Smooth muscle cell (in vitro differentiated cells): ENCODE results near the gene CALHM2. TPM values are rescaled to one million over a fixed set of nuclear protein-coding genes. Genes with fewer than 3 reads are reported as not detected.

Experiments used
- DNase-seq: peaks from one replicate; lab custom pipeline; 2025; ENCODE audit not compliant: unreplicated experiment; lab: John Stamatoyannopoulos, UW
- H2AFZ ChIP-seq: fragments of 200-600 bp; sonication (generic); 2 replicates; pipeline ENCODE4 v1.6.0; 2016; ENCODE audit warnings: antibody characterized with exemption, low read depth, mild to moderate bottlenecking
- H3F3A ChIP-seq: fragments of 200-600 bp; sonication (generic); 2 replicates; pipeline ENCODE4 v1.6.0; 2017; ENCODE audit warnings: antibody characterized with exemption, low read depth
- H3K27ac ChIP-seq: fragments of 200-600 bp; sonication (generic); 2 replicates; pipeline ENCODE4 v1.5.1; 2016; ENCODE audit warnings: low read depth, mild to moderate bottlenecking
- H3K27me3 ChIP-seq: fragments of 200-600 bp; sonication (generic); 2 replicates; pipeline ENCODE4 v1.6.1; 2016; ENCODE audit warnings: low read depth, mild to moderate bottlenecking
- H3K36me3 ChIP-seq: fragments of 200-600 bp; sonication (generic); 2 replicates; pipeline ENCODE4 v1.5.1; 2016; ENCODE audit warnings: low read depth
- H3K4me1 ChIP-seq: fragments of 200-600 bp; sonication (generic); 2 replicates; pipeline ENCODE4 v1.5.1; 2016; ENCODE audit warnings: low read depth
- H3K4me2 ChIP-seq: fragments of 200-600 bp; sonication (generic); 2 replicates; pipeline ENCODE4 v1.6.0; 2016; ENCODE audit warnings: mild to moderate bottlenecking
- H3K4me3 ChIP-seq: fragments of 200-600 bp; sonication (generic); 2 replicates; pipeline ENCODE4 v1.5.1; 2016; ENCODE audit warnings: mild to moderate bottlenecking
- H3K79me2 ChIP-seq: fragments of 200-600 bp; sonication (generic); 2 replicates; pipeline ENCODE4 v1.6.0; 2016; ENCODE audit warnings: low read depth, mild to moderate bottlenecking
- H3K9ac ChIP-seq: fragments of 200-600 bp; sonication (generic); 2 replicates; pipeline ENCODE4 v1.6.0; 2016; ENCODE audit warnings: low read depth
- H3K9me3 ChIP-seq: fragments of 200-600 bp; sonication (generic); replicated peaks from 2 replicates; pipeline ENCODE4 v1.5.1; 2016; ENCODE audit warnings: low read depth
- H4K20me1 ChIP-seq: fragments of 200-600 bp; sonication (generic); 2 replicates; pipeline ENCODE4 v1.6.0; 2016; ENCODE audit warnings: low read depth
- WGBS: methylation state at CpG from one replicate; pipeline ENCODE4 v1.1.7; 2016; ENCODE audit warnings: low lambda C conversion rate; 5-methylcytosine and 5-hydroxymethylcytosine counted together
- polyA plus RNA-seq: library from polyadenylated mRNA; unstranded; fragments of >200 nt; fragmentation: Nextera tagmentation; extraction: Ambion mirVana; gene quantifications from 2 replicates; pipeline ENCODE4 v1.2.1, GENCODE V29; 2016
- total RNA-seq: library from RNA; depleted of rRNA; stranded (reverse); fragments of >200 nt; gene quantifications from 2 replicates; pipeline ENCODE4 v1.2.3, GENCODE V29; 2014
- TF ChIP-seq, protein P1 (sequence below): fragments of 200-600 bp; sonication (generic); IDR thresholded peaks from 2 replicates; pipeline ENCODE4 v1.5.1; 2017; ENCODE audit warnings: borderline replicate concordance, mild to moderate bottlenecking, antibody characterized with exemption; ENCODE audit not compliant: insufficient read depth, poor library complexity, severe bottlenecking

CALHM2 gene
- total and polyA plus RNA-seq, 2 experiments from 2014 or later: 3.1 to 8.6 TPM

DNA sequence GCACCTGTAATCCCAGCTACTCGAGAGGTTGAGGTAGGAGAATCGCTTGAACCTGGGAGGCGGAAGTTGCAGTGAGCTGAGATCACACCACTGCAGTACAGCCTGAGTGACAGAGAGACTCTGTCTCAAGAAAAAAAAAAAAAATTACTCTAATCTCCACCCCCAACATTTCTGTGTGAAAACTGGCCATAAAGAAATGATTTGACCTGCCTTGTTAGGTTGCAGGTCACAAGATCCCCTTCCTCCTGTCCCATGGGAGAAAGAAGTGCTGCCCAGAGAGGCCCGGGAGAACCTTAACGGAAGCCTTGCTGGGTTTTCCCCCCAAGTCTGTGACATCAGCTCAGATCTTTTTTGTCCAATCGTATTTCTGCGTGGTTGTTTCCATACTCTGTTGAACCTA, 15.2 kb upstream of the CALHM2 start:
- Histone ChIP-seq H3K4me2 (no peak overlapping the region), H4K20me1 (no peaks in the 10 kb centered on the region), H3K9ac (no peak overlapping the region), H3K79me2 (no peaks in the 10 kb centered on the region), H3K4me3 (no peak overlapping the region), H3K9me3 (no peaks in the 10 kb centered on the region), H3F3A (no peaks in the 10 kb centered on the region), H3K27ac (no peak overlapping the region), H3K27me3 (no peaks in the 10 kb centered on the region), H3K4me1 (peaks cover 3% of the 10 kb centered on the region), H2AFZ (no peak overlapping the region), H3K36me3 (no peaks in the 10 kb centered on the region)
- 91% methylated on average over 7 of the region's 7 CpGs for WGBS
- no peak for DNase-seq
- TF ChIP-seq, protein P1, sequence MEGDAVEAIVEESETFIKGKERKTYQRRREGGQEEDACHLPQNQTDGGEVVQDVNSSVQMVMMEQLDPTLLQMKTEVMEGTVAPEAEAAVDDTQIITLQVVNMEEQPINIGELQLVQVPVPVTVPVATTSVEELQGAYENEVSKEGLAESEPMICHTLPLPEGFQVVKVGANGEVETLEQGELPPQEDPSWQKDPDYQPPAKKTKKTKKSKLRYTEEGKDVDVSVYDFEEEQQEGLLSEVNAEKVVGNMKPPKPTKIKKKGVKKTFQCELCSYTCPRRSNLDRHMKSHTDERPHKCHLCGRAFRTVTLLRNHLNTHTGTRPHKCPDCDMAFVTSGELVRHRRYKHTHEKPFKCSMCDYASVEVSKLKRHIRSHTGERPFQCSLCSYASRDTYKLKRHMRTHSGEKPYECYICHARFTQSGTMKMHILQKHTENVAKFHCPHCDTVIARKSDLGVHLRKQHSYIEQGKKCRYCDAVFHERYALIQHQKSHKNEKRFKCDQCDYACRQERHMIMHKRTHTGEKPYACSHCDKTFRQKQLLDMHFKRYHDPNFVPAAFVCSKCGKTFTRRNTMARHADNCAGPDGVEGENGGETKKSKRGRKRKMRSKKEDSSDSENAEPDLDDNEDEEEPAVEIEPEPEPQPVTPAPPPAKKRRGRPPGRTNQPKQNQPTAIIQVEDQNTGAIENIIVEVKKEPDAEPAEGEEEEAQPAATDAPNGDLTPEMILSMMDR: no peak

DNA sequence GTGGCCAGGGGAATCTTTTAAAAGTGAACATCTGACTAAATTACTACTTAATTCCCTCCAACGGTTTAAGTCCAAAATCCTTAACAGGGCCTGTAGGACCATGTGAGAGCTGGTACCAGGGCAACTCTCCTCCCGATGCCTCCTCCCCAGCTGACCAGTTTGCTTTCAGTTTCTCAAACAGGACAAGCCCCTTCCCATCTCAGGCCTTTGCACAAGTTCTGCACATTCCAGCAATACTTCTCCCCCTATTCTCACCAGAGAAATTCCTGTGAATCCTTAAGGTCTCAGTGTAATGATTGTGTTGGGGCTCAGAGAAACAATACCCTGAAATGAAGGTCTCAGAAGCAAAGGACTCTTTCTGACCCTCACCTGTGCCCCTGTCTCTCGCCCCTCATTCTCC, 14.6 kb upstream of the CALHM2 start:
- TF ChIP-seq, protein P1: no peak
- Histone ChIP-seq H3F3A (no peaks in the 10 kb centered on the region), H3K4me2 (no peak overlapping the region), H3K36me3 (no peaks in the 10 kb centered on the region), H3K4me3 (no peak overlapping the region), H2AFZ (no peak overlapping the region), H3K4me1 (peaks cover 3% of the 10 kb centered on the region), H3K9me3 (no peaks in the 10 kb centered on the region), H3K27ac (no peak overlapping the region), H3K79me2 (no peaks in the 10 kb centered on the region), H4K20me1 (no peaks in the 10 kb centered on the region), H3K9ac (no peak overlapping the region), H3K27me3 (no peaks in the 10 kb centered on the region)
- no peak for DNase-seq
- 78% methylated on average over 3 of the region's 3 CpGs for WGBS

DNA sequence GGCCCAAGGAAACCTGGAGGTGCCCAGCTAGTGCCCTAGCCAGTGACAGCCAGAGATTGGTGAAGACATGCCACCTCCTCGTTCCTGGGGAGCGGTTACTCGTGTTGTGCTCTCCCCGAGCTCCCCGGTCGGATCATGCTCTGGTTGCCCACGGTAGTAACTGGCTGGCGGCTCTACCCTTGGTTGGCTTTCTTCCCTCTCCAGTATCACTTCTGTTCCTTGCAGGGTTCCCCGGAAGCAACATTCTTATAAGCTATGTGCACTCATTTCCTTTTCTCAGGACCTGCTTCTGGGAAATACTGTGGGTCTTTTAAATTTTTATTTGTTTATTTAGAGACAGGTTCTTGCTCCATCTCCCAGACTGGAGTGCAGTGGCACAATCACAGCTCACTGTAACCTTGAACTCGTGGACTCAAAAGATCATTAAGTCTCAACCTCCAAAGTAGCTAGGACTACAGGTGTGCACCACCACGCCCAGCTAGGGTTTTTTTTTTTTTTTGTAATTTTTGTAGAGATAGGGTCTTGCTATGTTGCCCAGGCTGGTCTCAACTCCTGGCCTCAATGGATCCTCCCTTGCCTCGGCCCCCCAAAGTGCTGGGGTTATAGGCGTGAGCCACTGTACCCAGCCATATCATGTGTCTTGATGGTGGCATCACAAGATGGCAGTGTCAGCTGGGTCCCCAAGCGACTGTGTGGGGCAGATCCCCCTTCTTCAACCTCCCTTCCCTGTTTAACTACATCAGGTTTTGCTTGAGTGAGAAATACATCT, 13.4 kb upstream of the CALHM2 start:
- Histone ChIP-seq H4K20me1 (no peaks in the 10 kb centered on the region), H3K4me2 (no peak overlapping the region), H3K4me3 (no peak overlapping the region), H3F3A (no peaks in the 10 kb centered on the region), H3K79me2 (no peaks in the 10 kb centered on the region), H3K27me3 (no peaks in the 10 kb centered on the region), H3K9ac (no peak overlapping the region), H2AFZ (no peak overlapping the region), H3K4me1 (no peaks in the 10 kb centered on the region), H3K36me3 (no peaks in the 10 kb centered on the region), H3K27ac (no peak overlapping the region), H3K9me3 (no peaks in the 10 kb centered on the region)
- 95% methylated on average over 14 of the region's 14 CpGs for WGBS
- no peak for DNase-seq
- TF ChIP-seq, protein P1: no peak

DNA sequence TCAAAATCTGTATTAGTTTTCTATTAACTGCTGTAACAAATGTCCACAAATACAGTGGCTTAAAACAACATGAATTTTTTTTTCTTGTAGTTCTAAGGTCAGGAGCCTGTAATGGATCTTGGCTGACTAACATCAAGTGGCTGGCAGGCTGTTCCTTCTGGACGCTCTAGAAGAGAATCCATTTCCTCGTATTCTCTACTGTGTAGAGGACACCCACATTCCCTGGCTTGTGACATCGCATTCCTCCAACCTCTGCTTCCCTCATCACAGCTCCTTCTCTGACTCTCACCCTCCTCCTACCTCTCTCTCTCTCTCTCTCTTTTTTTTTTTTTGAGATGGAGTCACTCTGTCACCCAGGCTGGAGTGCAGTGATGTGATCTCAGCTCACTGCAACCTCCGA, 11.3 kb upstream of the CALHM2 start:
- Histone ChIP-seq H3K4me1 (no peaks in the 10 kb centered on the region), H3F3A (no peaks in the 10 kb centered on the region), H3K27me3 (no peaks in the 10 kb centered on the region), H3K9ac (no peak overlapping the region), H3K4me2 (no peak overlapping the region), H3K36me3 (no peaks in the 10 kb centered on the region), H4K20me1 (no peaks in the 10 kb centered on the region), H3K9me3 (no peaks in the 10 kb centered on the region), H3K79me2 (no peaks in the 10 kb centered on the region), H2AFZ (no peak overlapping the region), H3K4me3 (no peak overlapping the region), H3K27ac (no peak overlapping the region)
- no peak for DNase-seq
- TF ChIP-seq, protein P1: no peak
- 72% methylated on average over 4 of the region's 4 CpGs for WGBS
